Astrocyte (in vitro differentiated cells and primary cell): Measurements from ENCODE around the gene DCLRE1A. TPM values are rescaled to one million over a fixed set of nuclear protein-coding genes. Genes with fewer than 3 reads are reported as not detected.

Source experiments
- DNase-seq: peaks from one replicate; pipeline ENCODE4 v3.0.0-alpha.2; 2010; ENCODE audit warnings: low read depth
- FAIRE-seq: peaks from 2 replicates; lab custom pipeline; 2011; peaks lifted over from hg19 to GRCh38; lab: Jason Lieb, UNC
- H2AFZ ChIP-seq: 2 replicates; pipeline ENCODE4 v1.6.0; 2012; ENCODE audit warnings: low read depth, low read length, inconsistent platforms
- H3K27ac ChIP-seq: 2 replicates; pipeline ENCODE4 v1.5.1; 2011; ENCODE audit warnings: low read depth, low read length, inconsistent platforms
- H3K27me3 ChIP-seq: 2 replicates; pipeline ENCODE4 v1.6.0; 2011; ENCODE audit warnings: low read length, inconsistent platforms; ENCODE audit not compliant: insufficient read depth
- H3K36me3 ChIP-seq: 2 replicates; pipeline ENCODE4 v1.5.1; 2011; ENCODE audit warnings: low read length, inconsistent platforms; ENCODE audit not compliant: insufficient read depth
- H3K4me1 ChIP-seq: 2 replicates; pipeline ENCODE4 v1.5.1; 2011; ENCODE audit warnings: low read length, inconsistent platforms; ENCODE audit not compliant: insufficient read depth
- H3K4me2 ChIP-seq: 2 replicates; pipeline ENCODE4 v1.6.0; 2012; ENCODE audit warnings: low read length, inconsistent platforms
- H3K4me3 ChIP-seq: 2 replicates; pipeline ENCODE4 v1.5.1; 2011; ENCODE audit warnings: low read depth, mild to moderate bottlenecking, low read length, inconsistent platforms; ENCODE audit not compliant: insufficient read depth
- H3K79me2 ChIP-seq: 2 replicates; pipeline ENCODE4 v1.6.0; 2012; ENCODE audit warnings: mild to moderate bottlenecking, low read length, inconsistent platforms; ENCODE audit not compliant: insufficient read depth
- H3K9ac ChIP-seq: 2 replicates; pipeline ENCODE4 v1.6.0; 2012; ENCODE audit warnings: mild to moderate bottlenecking, low read length, inconsistent platforms
- H3K9me3 ChIP-seq: 2 replicates; pipeline ENCODE4 v1.5.1; 2012; ENCODE audit warnings: low read depth, mild to moderate bottlenecking, low read length, inconsistent platforms; ENCODE audit not compliant: insufficient read depth
- H4K20me1 ChIP-seq: 2 replicates; pipeline ENCODE4 v1.6.0; 2012; ENCODE audit warnings: low read length, inconsistent platforms; ENCODE audit not compliant: insufficient read depth
- H3K27ac Mint-ChIP-seq: one replicate; pipeline ENCODE4 v1.8.0; 2021; ENCODE audit warnings: mild to moderate bottlenecking, mixed read lengths; ENCODE audit not compliant: unreplicated experiment
- H3K27me3 Mint-ChIP-seq: one replicate; pipeline ENCODE4 v1.8.0; 2021; ENCODE audit warnings: low read depth, mixed read lengths; ENCODE audit not compliant: unreplicated experiment
- H3K36me3 Mint-ChIP-seq: one replicate; pipeline ENCODE4 v1.8.0; 2021; ENCODE audit warnings: low read depth, mixed read lengths; ENCODE audit not compliant: unreplicated experiment
- H3K4me1 Mint-ChIP-seq: one replicate; pipeline ENCODE4 v1.8.0; 2021; ENCODE audit warnings: low read depth, mixed read lengths; ENCODE audit not compliant: unreplicated experiment
- H3K4me3 Mint-ChIP-seq: one replicate; pipeline ENCODE4 v1.8.0; 2021; ENCODE audit warnings: mild to moderate bottlenecking, moderate library complexity, mixed read lengths; ENCODE audit not compliant: unreplicated experiment
- H3K9me3 Mint-ChIP-seq: one replicate; pipeline ENCODE4 v1.8.0; 2021; ENCODE audit warnings: mild to moderate bottlenecking, mixed read lengths; ENCODE audit not compliant: unreplicated experiment
- EZH2 ChIP-seq: IDR thresholded peaks from 2 replicates; pipeline ENCODE4 v1.6.1; 2012; ENCODE audit warnings: mild to moderate bottlenecking, low read length, inconsistent platforms; ENCODE audit not compliant: insufficient read depth
- total RNA-seq: library from RNA; stranded (reverse); gene quantifications from 2 replicates; pipeline ENCODE4 v1.2.1, GENCODE V29; 2021
- TF ChIP-seq, protein P1 (sequence below): IDR thresholded peaks from 2 replicates; pipeline ENCODE4 v1.5.1; 2011; ENCODE audit warnings: low read depth, mild to moderate bottlenecking, inconsistent platforms, low read length, moderate library complexity; ENCODE audit not compliant: insufficient read depth

Gene DCLRE1A
- total RNA-seq, 1 donor from 2014 or later, result 3.8 TPM

DNA sequence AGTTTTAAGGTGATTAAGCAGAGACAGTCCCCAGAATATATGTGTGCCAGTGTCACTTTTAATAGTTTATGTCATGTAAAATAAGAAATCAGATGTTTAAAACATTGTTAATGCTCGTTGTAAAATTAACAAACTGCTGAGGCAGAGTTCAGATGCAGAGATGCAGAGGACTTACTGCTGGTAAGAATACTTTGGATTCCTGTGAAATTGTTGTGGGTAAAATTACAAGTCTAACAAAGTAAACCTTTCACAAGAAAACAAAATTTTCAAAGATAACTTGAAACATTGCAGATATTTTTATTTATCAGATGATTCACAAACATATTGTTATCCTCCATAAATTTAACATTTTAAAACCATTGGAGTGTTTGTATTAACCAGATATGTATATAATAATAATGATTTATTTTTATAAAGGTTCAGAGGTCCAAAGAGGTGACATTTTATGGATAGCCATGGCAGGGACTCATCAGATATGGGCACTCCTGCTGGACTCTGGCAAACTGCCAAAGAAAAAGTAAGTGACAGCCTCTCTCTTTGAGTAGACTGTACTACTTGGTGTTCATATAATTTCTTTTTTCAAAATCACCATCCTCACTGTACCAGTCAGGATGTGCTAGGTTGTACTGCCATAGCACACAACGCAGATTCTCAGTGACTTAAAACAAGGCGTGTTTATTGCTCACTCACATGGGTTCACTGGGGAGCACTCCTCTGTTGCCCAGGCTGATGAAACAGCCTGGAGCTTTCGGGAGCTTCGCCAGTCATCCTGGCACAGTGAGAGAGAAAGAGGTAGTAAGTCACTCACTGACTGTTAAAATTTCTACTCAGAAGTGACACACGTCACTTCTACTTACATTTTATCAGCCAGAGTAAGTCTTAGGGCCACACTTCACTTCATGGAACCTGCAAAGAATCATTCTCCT is 44.1 kb upstream of the DCLRE1A start:
- Mint-ChIP-seq H3K9me3 (no peaks in the 10 kb centered on the region), H3K4me1 (peaks cover 16% of the 10 kb centered on the region), H3K36me3 (no peaks in the 10 kb centered on the region), H3K27ac (no peak overlapping the region), H3K4me3 (no peak overlapping the region), H3K27me3 (no peaks in the 10 kb centered on the region)
- no peak overlapping the region for H3K9ac ChIP-seq
- FAIRE-seq (no peak), DNase-seq (no peak)
- no peaks in the 10 kb centered on the region for H3K79me2 ChIP-seq
- H3K4me2 ChIP-seq, result no peak overlapping the region
- H3K4me3 ChIP-seq, result no peak overlapping the region
- TF ChIP-seq EZH2, result no peak
- TF ChIP-seq, protein P1, sequence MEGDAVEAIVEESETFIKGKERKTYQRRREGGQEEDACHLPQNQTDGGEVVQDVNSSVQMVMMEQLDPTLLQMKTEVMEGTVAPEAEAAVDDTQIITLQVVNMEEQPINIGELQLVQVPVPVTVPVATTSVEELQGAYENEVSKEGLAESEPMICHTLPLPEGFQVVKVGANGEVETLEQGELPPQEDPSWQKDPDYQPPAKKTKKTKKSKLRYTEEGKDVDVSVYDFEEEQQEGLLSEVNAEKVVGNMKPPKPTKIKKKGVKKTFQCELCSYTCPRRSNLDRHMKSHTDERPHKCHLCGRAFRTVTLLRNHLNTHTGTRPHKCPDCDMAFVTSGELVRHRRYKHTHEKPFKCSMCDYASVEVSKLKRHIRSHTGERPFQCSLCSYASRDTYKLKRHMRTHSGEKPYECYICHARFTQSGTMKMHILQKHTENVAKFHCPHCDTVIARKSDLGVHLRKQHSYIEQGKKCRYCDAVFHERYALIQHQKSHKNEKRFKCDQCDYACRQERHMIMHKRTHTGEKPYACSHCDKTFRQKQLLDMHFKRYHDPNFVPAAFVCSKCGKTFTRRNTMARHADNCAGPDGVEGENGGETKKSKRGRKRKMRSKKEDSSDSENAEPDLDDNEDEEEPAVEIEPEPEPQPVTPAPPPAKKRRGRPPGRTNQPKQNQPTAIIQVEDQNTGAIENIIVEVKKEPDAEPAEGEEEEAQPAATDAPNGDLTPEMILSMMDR, result no peak
- H3K36me3 ChIP-seq, result peaks cover 11% of the 10 kb centered on the region
- H2AFZ ChIP-seq, result no peak overlapping the region
- H3K27me3 ChIP-seq, result no peaks in the 10 kb centered on the region
- no peaks in the 10 kb centered on the region for H3K9me3 ChIP-seq
- H4K20me1 ChIP-seq, result no peaks in the 10 kb centered on the region
- no peaks in the 10 kb centered on the region for H3K4me1 ChIP-seq
- no peak overlapping the region for H3K27ac ChIP-seq

DNA sequence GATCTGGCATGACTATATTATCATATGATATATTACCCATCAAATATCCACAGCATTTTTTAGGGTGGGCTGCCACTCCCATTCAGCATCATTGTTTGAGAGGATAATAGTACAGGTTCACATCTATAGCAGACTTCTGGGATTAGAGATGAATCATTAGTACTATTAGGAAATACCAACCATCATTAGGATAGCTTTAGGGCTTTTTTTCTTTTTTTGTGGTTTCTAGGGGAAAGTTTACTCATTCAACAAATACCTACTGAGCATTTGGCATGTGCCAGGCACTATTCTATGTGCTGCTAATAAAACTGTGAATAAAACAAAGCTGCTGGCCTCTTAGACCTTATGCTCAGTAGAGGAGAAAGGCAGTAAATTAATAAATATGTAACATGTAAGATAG is 41.1 kb upstream of the DCLRE1A start:
- Histone ChIP-seq H3K27me3 (no peaks in the 10 kb centered on the region), H4K20me1 (no peaks in the 10 kb centered on the region), H3K27ac (no peak overlapping the region), H2AFZ (no peak overlapping the region), H3K4me3 (no peak overlapping the region), H3K9ac (no peak overlapping the region), H3K4me1 (no peaks in the 10 kb centered on the region), H3K9me3 (no peaks in the 10 kb centered on the region), H3K36me3 (peaks cover 4% of the 10 kb centered on the region), H3K79me2 (no peaks in the 10 kb centered on the region), H3K4me2 (no peak overlapping the region)
- TF ChIP-seq EZH2, result no peak
- TF ChIP-seq, protein P1, result no peak
- Mint-ChIP-seq H3K4me3 (no peak overlapping the region), H3K27ac (no peak overlapping the region), H3K4me1 (peaks cover 16% of the 10 kb centered on the region), H3K27me3 (no peaks in the 10 kb centered on the region), H3K36me3 (no peaks in the 10 kb centered on the region), H3K9me3 (no peaks in the 10 kb centered on the region)
- peak; percentile 59 for DNase-seq
- FAIRE-seq, result peak; percentile 9

- H2AFZ ChIP-seq, result no peak overlapping the region
- no peaks in the 10 kb centered on the region for H3K4me1 ChIP-seq
- Mint-ChIP-seq H3K36me3 (no peaks in the 10 kb centered on the region), H3K9me3 (no peaks in the 10 kb centered on the region), H3K27me3 (no peaks in the 10 kb centered on the region), H3K27ac (no peak overlapping the region), H3K4me3 (no peak overlapping the region), H3K4me1 (peaks cover 16% of the 10 kb centered on the region)
- DNase-seq (no peak), FAIRE-seq (no peak)
- no peak overlapping the region for H3K9ac ChIP-seq
- H3K27me3 ChIP-seq, result no peaks in the 10 kb centered on the region
- no peaks in the 10 kb centered on the region for H3K9me3 ChIP-seq
- H3K27ac ChIP-seq, result no peak overlapping the region
- no peaks in the 10 kb centered on the region for H4K20me1 ChIP-seq
- H3K4me2 ChIP-seq, result no peak overlapping the region
- H3K4me3 ChIP-seq, result no peak overlapping the region
- no peaks in the 10 kb centered on the region for H3K79me2 ChIP-seq
- TF ChIP-seq EZH2, result no peak
- TF ChIP-seq, protein P1, result no peak
- H3K36me3 ChIP-seq, result peaks cover 4% of the 10 kb centered on the region
Observed at GRCh38 chr10:113894581-113894980, 40.7 kb upstream of the DCLRE1A start.
